Loucy (cell line): ENCODE data around the gene LYVE1.
A peak's percentile ranks its signal among the peaks of the same experiment; 100 is the strongest.

ENCODE experiments used
- H2AFZ ChIP-seq: fragments of 200-600 bp; sonication (generic); 2 replicates; pipeline ENCODE4 v1.6.0; 2016; ENCODE audit warnings: antibody characterized with exemption, mild to moderate bottlenecking, low read length, moderate library complexity
- H3F3A ChIP-seq: fragments of 200-600 bp; 2 replicates; pipeline ENCODE4 v1.6.0; 2016; ENCODE audit warnings: antibody characterized with exemption, low read depth, mild to moderate bottlenecking
- H3K27me3 ChIP-seq: fragments of 200-600 bp; sonication (generic); 2 replicates; pipeline ENCODE4 v1.6.1; 2014; ENCODE audit warnings: low read length, mild to moderate bottlenecking; ENCODE audit not compliant: insufficient read depth, poor library complexity, severe bottlenecking
- H3K36me3 ChIP-seq: fragments of 200-600 bp; sonication (generic); 2 replicates; pipeline ENCODE4 v1.6.1; 2016; ENCODE audit warnings: low read length; ENCODE audit not compliant: insufficient read depth
- H3K4me1 ChIP-seq: fragments of 200-600 bp; sonication (generic); 2 replicates; pipeline ENCODE4 v1.5.1; 2014; ENCODE audit warnings: low read length, mild to moderate bottlenecking; ENCODE audit not compliant: insufficient read depth, poor library complexity, severe bottlenecking
- H3K4me2 ChIP-seq: fragments of 200-600 bp; sonication (generic); 2 replicates; pipeline ENCODE4 v1.6.0; 2014; ENCODE audit warnings: antibody characterized with exemption, low read length, low read depth, mild to moderate bottlenecking; ENCODE audit not compliant: poor library complexity, severe bottlenecking
- H3K4me3 ChIP-seq: fragments of 200-600 bp; sonication (generic); 2 replicates; pipeline ENCODE4 v1.5.1; 2014; ENCODE audit warnings: low read length, mild to moderate bottlenecking, mixed read lengths; ENCODE audit not compliant: poor library complexity, severe bottlenecking
- H3K79me2 ChIP-seq: fragments of 200-600 bp; sonication (generic); 2 replicates; pipeline ENCODE4 v1.6.1; 2014; ENCODE audit warnings: low read length; ENCODE audit not compliant: insufficient read depth
- H3K9ac ChIP-seq: fragments of 200-600 bp; sonication (generic); 2 replicates; pipeline ENCODE4 v1.6.0; 2014; ENCODE audit warnings: mild to moderate bottlenecking, low read depth, low read length, moderate library complexity; ENCODE audit not compliant: poor library complexity, severe bottlenecking
- H3K9me2 ChIP-seq: fragments of 200-600 bp; sonication (generic); replicated peaks from 2 replicates; pipeline ENCODE4 v1.6.1; 2016; ENCODE audit warnings: low read depth, low read length, mixed read lengths
- H3K9me3 ChIP-seq: fragments of 200-600 bp; sonication (generic); 2 replicates; pipeline ENCODE4 v1.6.1; 2014; ENCODE audit warnings: mild to moderate bottlenecking, antibody characterized with exemption, low read length, low read depth; ENCODE audit not compliant: insufficient read depth
- H4K20me1 ChIP-seq: fragments of 200-600 bp; sonication (generic); 2 replicates; pipeline ENCODE4 v1.6.0; 2014; ENCODE audit warnings: antibody characterized with exemption, low read length, mild to moderate bottlenecking; ENCODE audit not compliant: insufficient read depth, poor library complexity, severe bottlenecking
- CTCF ChIP-seq: fragments of 200-600 bp; sonication (generic); conservative IDR thresholded peaks from 2 replicates; pipeline ENCODE4 v1.5.1; 2014; ENCODE audit warnings: mild to moderate bottlenecking, antibody characterized with exemption, low read length
- EZH2phosphoT487 ChIP-seq: fragments of 200-600 bp; IDR thresholded peaks from 2 replicates; pipeline ENCODE4 v1.6.1; 2018; ENCODE audit warnings: antibody characterized with exemption, mild to moderate bottlenecking, moderate library complexity, borderline replicate concordance

LYVE1 gene

GRCh38 chr11:10514202-10514601 is 54.3 kb downstream of the LYVE1 start:
- peaks cover 25% of the 10 kb centered on the region for H3K36me3 ChIP-seq
- H3K4me1 ChIP-seq: no peaks in the 10 kb centered on the region
- H3K9ac ChIP-seq: no peak overlapping the region
- H4K20me1 ChIP-seq: no peaks in the 10 kb centered on the region
- H3K9me2 ChIP-seq: no peaks in the 10 kb centered on the region
- H3K9me3 ChIP-seq: no peaks in the 10 kb centered on the region
- H2AFZ ChIP-seq: no peak overlapping the region
- no peaks in the 10 kb centered on the region for H3K27me3 ChIP-seq
- H3K4me3 ChIP-seq: no peak overlapping the region
- no peaks in the 10 kb centered on the region for H3F3A ChIP-seq
- TF ChIP-seq CTCF (peak; percentile 60), EZH2phosphoT487 (no peak)
- H3K4me2 ChIP-seq: no peak overlapping the region
- H3K79me2 ChIP-seq: no peaks in the 10 kb centered on the region

GRCh38 chr11:10511181-10511621 is 57.3 kb downstream of the LYVE1 start:
- Histone ChIP-seq H2AFZ (no peak overlapping the region), H3F3A (no peaks in the 10 kb centered on the region), H3K36me3 (peaks cover 31% of the 10 kb centered on the region), H3K27me3 (no peaks in the 10 kb centered on the region), H3K79me2 (no peaks in the 10 kb centered on the region), H3K4me2 (no peak overlapping the region), H3K9me3 (no peaks in the 10 kb centered on the region), H3K4me3 (no peak overlapping the region), H3K9ac (no peak overlapping the region), H3K9me2 (no peaks in the 10 kb centered on the region), H4K20me1 (no peaks in the 10 kb centered on the region), H3K4me1 (no peaks in the 10 kb centered on the region)
- no peak for TF ChIP-seq CTCF
- TF ChIP-seq EZH2phosphoT487: no peak
